IPS-15b (cell line): ENCODE results near the gene POLR3K.

Experiments
- H3K27me3 ChIP-seq: one replicate; pipeline ENCODE4 v1.6.1; 2013; ENCODE audit warnings: low read length; ENCODE audit not compliant: control insufficient read depth, insufficient read depth
- H3K36me3 ChIP-seq: one replicate; pipeline ENCODE4 v1.6.1; 2013; ENCODE audit warnings: low read length; ENCODE audit not compliant: control insufficient read depth, insufficient read depth
- H3K4me1 ChIP-seq: one replicate; pipeline ENCODE4 v1.6.1; 2013; ENCODE audit warnings: mild to moderate bottlenecking, low read length; ENCODE audit not compliant: control insufficient read depth, insufficient read depth
- H3K4me3 ChIP-seq: one replicate; pipeline ENCODE4 v1.5.1; 2013; ENCODE audit warnings: low read depth, low read length
- H3K9ac ChIP-seq: one replicate; pipeline ENCODE4 v1.6.1; 2013; ENCODE audit warnings: low read depth, mild to moderate bottlenecking, low read length
- H3K9me3 ChIP-seq: one replicate; pipeline ENCODE4 v1.6.1; 2013; ENCODE audit warnings: mild to moderate bottlenecking, low read length; ENCODE audit not compliant: control insufficient read depth, insufficient read depth

POLR3K gene

DNA sequence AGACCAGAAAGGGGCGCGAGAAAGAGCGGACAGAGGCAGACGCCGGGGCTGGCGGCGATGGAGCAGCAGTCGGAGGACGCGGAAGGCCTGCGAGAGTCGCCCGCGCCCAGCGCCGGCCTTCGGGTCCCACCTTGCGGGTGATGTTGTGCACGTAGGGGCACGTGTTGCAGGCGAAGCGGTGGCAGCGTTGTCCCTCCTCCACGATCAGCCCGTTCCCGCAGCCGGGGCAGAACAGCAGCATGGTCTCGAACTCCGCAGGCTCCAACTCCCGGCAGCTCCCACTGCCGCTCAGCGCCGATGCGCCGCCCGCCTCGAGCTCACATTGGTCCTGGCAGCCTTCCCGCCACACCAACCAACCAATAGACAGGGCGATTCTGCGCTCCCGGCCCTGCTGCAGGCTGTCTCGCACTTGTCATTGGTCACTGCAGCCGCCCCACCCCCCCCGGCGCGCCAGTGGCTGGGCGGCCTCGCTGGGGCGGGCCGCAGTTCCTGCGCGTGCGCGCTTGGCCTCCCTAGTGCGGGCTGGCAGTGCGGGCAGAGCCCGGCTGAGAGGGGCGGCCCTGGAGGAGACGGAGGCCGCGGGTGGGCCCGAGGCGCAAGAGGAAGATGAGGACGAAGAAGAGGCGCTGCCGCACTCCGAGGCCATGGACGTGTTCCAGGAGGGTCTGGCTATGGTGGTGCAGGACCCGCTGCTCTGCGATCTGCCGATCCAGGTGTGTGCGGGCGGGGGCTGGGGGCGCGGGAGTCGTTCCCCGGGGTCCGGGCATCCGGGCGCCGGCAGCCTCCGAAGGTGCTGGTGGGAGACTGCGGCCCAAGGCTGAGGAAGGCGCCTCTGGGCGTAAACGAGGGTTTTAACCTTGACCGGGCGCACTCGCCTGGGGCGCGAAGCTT is at the start of gene POLR3K, which contains the start of gene SNRNP25:
Gene POLR3K, minus strand, starts transcription at position 263 of the 891 bp plus-strand sequence. Its CDS starts 22 bp downstream, at position 241.
Gene SNRNP25, plus strand, starts transcription at position 483 of the 891 bp plus-strand sequence. Its CDS starts 189 bp downstream, at position 672.
- no peaks in the 10 kb centered on the region for H3K4me1 ChIP-seq
- peak within 1 kb of the TSS; percentile 92 for H3K9ac ChIP-seq
- H3K4me3 ChIP-seq = peak within 1 kb of the TSS; percentile 93
- H3K9me3 ChIP-seq = no peaks in the 10 kb centered on the region
- H3K36me3 ChIP-seq = peaks cover 36% of the 10 kb centered on the region
- no peaks in the 10 kb centered on the region for H3K27me3 ChIP-seq

DNA sequence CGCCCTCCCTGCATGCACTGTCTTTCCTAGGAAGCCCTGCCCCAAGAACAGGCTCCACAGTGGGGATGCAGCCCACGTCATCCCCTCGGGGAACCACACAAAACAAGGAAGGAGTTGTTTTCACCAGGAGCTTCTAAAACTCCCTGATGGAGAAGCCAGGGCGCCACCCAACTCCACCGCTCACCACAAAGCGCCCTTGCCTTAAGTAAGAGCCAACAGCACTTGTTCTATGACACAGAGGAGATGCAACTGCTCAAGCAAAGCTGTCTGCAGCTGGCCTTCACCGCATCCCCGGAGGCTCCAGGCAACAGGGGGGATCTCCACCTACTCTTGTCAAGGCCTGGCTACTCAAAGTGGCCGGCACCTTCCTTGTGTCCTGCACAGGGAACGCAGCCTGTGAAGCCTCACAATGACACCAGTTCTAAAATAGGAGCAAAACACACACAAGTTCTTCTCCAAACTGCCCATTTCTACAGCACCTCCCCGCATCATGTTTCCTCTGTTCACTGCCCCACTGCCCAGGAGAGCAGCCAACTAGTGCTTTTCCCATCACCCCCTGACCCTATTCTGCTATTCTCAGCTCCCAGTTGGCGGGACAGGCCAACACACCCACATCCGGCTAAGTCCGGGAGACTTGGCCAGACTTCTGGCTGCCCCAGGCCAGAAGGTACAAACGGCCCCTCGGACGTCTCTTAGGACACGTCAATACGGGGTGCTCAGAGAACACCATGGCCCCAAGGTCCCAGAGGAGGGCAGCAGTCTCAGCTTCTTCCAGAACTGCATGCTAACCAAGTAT is 48.9 kb upstream of the POLR3K start:
- H3K36me3 ChIP-seq = peaks cover 12% of the 10 kb centered on the region
- H3K27me3 ChIP-seq = no peaks in the 10 kb centered on the region
- H3K9me3 ChIP-seq = no peaks in the 10 kb centered on the region
- no peaks in the 10 kb centered on the region for H3K4me1 ChIP-seq
- H3K4me3 ChIP-seq = no peak overlapping the region
- no peak overlapping the region for H3K9ac ChIP-seq

DNA sequence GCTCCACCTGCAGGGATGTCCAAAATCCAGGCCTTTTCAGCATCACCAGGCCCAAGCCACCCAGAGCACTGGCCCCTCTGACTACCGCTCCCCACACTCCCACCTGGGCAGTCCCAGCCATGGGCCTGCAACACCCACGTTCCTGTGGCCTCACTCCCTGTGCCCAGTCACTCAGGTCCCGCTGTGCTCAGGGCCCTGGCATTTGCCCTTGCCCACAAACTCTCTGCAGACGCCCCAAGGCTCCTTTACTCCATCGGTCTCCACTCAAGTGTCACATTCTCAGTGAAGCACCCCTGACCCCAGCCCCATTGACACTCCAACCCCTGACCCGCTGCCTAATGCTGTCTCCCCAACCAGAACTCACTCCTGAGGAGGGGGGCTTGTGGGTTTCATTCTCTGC is 48.2 kb upstream of the POLR3K start:
- Histone ChIP-seq H3K9me3 (no peaks in the 10 kb centered on the region), H3K4me1 (no peaks in the 10 kb centered on the region), H3K27me3 (no peaks in the 10 kb centered on the region), H3K36me3 (peaks cover 12% of the 10 kb centered on the region), H3K9ac (no peak overlapping the region), H3K4me3 (no peak overlapping the region)

DNA sequence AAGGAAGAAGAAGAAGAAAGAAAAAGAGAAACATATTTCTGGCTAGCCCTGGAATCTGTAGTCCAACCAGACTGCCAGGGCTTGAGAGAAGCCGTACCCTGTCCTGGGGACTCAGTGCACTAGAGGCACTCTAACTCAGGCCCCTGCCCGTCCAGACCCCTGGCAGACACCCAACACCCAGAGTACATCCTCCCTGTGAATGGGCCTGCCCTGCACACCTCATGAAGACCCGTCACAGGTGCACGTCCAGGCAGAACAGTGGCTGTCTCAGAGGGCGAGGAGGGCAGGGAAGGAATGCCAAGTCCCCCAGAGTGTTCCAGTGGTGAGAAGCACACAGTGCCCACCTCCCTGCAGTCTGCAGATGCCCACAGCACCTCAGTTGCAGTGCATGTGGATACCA is 47.6 kb upstream of the POLR3K start:
- no peaks in the 10 kb centered on the region for H3K9me3 ChIP-seq
- peaks cover 12% of the 10 kb centered on the region for H3K36me3 ChIP-seq
- H3K27me3 ChIP-seq = no peaks in the 10 kb centered on the region
- no peak overlapping the region for H3K9ac ChIP-seq
- H3K4me1 ChIP-seq = no peaks in the 10 kb centered on the region
- no peak overlapping the region for H3K4me3 ChIP-seq

DNA sequence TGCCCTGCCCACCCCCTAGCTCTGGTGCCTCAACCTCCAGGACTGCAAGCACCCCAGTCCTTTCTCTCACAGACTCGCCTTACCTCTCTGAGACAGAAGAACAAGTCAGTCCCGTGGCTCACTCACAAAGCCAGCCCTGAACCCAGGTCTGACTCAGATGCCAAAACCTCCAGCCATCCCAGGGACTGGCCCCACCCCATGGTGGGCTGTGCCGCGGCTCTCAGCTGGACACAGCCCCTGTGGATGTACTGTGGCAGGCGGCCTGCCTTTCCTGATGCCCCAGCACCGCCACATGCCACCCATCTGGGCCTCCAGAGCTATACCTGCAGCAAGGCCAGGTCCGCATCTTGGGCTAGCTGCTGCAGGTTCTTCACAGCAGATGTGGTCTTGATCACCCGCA is 44.4 kb upstream of the POLR3K start:
- Histone ChIP-seq H3K9ac (no peak overlapping the region), H3K4me1 (no peaks in the 10 kb centered on the region), H3K4me3 (no peak overlapping the region), H3K9me3 (no peaks in the 10 kb centered on the region), H3K27me3 (no peaks in the 10 kb centered on the region), H3K36me3 (peaks cover 14% of the 10 kb centered on the region)

DNA sequence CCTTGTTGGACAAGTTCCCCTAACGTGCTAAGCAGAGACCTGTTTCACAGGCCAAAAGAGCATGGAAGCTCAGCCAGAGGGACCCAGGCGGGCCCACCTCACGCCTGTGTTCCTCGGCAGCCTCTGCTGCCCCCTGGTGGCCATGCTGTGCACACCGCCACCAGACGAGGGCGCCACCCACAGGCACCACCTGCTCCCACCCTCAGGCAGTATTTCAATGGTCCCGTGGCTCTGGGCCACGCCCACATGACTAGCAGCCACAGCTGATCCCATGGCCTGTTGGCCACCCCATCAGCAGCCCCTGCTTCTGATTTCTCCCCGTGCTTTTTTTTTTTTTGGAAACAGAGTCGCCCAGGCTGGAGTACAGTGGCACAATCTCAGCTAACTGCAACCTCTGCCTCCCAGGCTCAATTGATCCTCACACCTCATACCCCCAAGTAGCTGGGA is 43.5 kb upstream of the POLR3K start:
- no peaks in the 10 kb centered on the region for H3K4me1 ChIP-seq
- H3K27me3 ChIP-seq = no peaks in the 10 kb centered on the region
- H3K36me3 ChIP-seq = peaks cover 17% of the 10 kb centered on the region
- H3K4me3 ChIP-seq = no peak overlapping the region
- no peaks in the 10 kb centered on the region for H3K9me3 ChIP-seq
- no peak overlapping the region for H3K9ac ChIP-seq

DNA sequence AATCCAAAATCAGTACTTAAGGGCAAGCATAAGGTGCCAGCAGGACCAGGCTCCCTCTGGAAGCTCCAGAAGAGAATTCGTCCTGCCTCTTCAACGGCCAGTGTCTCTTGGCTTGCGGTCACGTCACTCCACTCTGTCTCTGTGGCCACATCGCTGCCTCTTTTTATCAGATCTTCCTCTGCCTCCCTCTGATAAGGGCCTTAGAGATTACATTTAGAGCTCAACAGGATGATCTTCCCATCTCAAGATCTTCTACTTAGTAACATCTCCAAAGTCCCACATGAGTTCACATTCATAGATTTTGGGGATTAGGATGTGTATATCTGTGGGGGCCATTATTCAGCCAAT is 41.5 kb upstream of the POLR3K start:
- Histone ChIP-seq H3K4me1 (no peaks in the 10 kb centered on the region), H3K4me3 (no peak overlapping the region), H3K27me3 (no peaks in the 10 kb centered on the region), H3K36me3 (peaks cover 23% of the 10 kb centered on the region), H3K9me3 (no peaks in the 10 kb centered on the region), H3K9ac (no peak overlapping the region)

DNA sequence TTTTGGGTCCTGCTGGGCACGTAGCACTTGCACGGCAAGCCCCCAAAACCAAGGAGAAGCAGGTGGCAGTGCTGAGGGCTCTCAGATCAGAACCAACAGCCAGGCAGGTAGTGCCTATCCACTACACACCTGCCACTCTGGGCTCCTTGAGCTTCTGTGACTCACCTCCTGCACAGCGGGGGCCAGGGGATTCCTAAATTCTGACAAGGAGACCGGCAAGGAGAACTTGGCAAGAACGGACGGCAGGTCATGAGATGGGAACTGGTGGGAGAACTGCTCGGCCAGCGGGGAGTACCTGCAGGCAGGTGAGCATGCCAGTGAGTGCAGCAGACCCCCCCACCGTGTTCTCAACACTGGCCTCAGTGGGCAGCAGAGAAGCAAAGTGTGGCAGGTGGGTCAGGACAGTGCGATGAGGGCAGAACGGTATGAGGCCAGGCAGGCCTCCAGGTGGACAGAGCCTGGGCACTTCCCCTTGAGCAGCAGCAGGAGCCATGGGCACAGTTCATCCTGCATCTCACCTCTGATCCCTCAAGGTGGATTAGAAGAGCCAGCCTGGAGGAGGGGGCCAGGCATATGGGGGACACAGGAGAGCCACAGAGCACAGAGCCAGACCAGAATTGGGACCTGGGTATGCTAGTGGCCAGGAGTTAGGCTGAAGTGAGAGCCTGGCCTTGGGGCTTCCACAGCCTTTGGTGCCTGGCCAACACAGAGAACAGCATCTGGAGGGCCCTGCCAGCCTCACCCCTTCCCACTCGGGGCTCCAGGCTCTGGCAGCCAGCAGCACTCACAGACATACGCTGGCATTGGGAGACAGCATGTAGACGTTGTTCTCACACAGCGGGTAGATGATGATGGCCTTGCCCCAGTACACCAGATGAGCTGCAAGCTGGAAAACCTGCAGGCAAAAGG is 39.3 kb upstream of the POLR3K start:
- Histone ChIP-seq H3K9me3 (no peaks in the 10 kb centered on the region), H3K36me3 (peaks cover 20% of the 10 kb centered on the region), H3K27me3 (no peaks in the 10 kb centered on the region), H3K4me3 (no peak overlapping the region), H3K9ac (no peak overlapping the region), H3K4me1 (no peaks in the 10 kb centered on the region)

DNA sequence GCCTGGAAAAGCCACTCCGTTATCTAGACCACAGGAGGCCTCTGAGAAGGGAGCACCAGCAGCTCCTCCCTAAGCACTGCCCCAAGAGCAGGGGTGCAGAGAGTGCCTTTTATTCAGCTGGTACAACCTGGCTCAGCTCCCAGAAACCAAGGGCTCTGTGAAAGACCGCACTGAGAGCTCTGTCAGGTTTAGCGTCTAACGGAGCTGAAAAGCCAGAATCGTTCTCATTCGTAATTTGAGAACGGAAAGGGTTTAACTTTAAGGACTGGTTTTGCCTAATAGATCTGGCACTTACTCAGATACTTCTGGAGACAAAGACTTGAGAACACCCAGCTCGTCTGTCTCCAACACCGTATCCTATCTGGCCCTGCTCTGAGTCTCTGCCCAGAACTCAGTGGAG is 38.1 kb upstream of the POLR3K start:
- H3K36me3 ChIP-seq = peaks cover 25% of the 10 kb centered on the region
- H3K27me3 ChIP-seq = no peaks in the 10 kb centered on the region
- H3K4me1 ChIP-seq = no peaks in the 10 kb centered on the region
- no peak overlapping the region for H3K9ac ChIP-seq
- H3K4me3 ChIP-seq = no peak overlapping the region
- no peaks in the 10 kb centered on the region for H3K9me3 ChIP-seq

DNA sequence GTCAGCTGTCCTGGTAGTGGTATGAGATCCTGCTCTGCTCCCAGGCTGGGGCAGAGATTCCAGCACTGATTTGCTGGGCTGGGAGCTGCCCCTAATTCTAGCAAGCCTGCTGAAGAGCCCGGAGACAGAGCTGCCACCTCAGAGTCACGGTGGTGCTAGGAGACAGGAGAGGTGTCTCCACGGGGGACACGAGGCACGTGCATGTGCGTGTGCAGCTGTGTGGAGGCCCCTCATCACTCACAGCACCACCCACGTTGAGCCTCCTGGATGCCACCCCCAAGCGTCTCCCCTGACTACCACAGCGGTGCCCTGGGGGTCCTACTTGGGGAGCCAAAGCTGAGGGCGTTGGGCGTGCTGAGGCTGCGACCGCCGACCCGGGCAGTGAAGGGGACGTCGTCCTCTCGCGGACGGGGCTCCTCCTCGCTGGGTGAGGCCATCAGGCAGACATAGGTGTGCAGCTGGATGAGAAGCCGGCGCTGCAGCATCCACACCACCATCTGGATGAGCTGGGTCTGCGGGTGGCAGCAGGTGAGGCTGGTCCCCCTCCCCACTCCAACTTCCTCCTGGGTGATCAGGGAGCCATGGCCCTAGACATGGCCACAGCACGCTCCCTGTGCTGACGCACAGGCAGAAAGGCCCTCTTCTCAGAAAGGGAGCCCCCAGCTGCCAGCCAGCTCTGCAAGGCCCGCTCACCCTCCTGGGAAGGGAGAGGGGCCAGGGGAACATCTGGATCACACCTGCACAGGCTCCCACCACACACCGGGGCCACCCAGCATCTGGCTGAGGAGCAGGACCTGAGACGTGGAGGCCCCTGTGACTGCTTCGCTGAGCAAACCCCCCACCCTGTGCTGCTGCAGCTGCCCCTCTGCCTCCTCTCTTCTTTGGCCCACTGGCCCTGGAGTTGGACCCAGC is 36.2 kb upstream of the POLR3K start:
- Histone ChIP-seq H3K36me3 (peaks cover 39% of the 10 kb centered on the region), H3K9ac (no peak overlapping the region), H3K4me1 (no peaks in the 10 kb centered on the region)

More for the DNA sequence above, 36.2 kb upstream of the POLR3K start:
- Histone ChIP-seq H3K27me3 (no peaks in the 10 kb centered on the region), H3K4me3 (no peak overlapping the region), H3K9me3 (no peaks in the 10 kb centered on the region)
